UCSD-AML1 (cell line): ENCODE results near the gene SOAT1.
"Not testable (repeated sequence)": the region's sequence is repeated elsewhere in the genome, so short reads cannot be mapped to it uniquely, and the experiment has no call there.

Experiments used
- DNase-seq: peaks from one replicate; lab custom pipeline; 2025; ENCODE audit not compliant: unreplicated experiment; lab: John Stamatoyannopoulos, UW

The SOAT1 gene

DNA sequence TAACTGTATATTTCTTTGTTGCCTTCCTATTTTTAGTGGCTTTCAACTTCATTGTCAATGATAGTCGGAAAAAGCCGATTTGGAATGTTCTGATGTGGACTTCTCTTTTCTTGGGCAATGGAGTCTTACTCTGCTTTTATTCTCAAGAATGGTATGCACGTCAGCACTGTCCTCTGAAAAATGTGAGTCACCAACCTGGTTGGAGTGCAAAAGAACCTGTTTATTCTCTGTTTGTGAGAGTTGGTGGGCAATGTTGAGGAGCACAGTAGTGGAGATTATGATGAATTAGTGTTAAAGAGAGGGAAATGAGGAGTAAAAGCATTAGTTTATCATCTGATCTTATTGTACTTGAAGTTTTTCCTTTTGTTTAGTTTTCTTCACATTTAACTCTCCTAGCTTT is 57.7 kb downstream of the SOAT1 start:
- DNase-seq: no peak

DNA sequence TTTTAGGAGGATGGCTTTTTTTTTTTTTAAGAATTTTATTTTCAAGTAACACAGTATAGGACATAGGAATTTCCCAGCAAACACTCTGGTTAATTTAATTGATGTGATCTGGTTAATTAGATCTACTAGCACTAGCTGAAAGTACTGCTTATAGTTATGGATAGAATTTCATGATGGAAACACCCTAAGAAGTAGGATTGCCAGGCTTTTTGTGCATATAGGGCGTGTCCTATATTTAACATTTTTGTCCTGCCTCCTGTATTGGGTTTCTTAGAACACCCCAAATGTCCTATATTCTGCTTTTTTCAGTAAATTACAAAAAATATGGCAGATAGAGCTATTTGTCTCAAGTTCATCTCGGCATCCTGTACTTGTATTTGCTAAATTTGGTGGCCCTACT is 58.6 kb downstream of the SOAT1 start:
- DNase-seq: no peak

DNA sequence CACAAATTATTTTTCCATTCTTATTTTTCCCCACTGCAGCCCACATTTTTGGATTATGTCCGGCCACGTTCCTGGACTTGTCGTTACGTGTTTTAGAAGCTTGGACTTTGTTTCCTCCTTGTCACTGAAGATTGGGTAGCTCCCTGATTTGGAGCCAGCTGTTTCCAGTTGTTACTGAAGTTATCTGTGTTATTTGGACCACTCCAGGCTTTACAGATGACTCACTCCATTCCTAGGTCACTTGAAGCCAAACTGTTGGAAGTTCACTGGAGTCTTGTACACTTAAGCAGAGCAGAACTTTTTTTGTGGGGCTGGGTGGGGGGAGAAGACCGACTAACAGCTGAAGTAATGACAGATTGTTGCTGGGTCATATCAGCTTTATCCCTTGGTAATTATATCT is 59.9 kb downstream of the SOAT1 start:
- DNase-seq: no peak

DNA sequence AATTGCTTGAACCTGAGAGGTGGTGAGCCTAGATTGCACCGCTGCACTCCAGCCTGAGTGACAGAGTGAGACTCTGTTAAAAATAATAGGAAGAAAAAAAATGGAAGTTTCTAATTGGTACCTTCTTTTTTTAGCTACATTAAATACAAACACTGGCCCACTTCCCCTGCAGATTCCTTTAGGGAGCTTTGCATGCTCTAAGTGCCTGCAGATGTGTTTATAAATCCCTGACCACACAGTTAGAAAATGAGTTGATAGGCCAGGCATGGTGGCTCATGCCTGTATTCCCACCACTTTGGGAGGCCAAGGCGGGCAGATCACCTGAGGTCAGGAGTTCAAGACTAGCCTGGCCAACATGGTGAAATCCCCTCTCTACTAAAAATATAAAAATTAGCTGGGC is 68.0 kb downstream of the SOAT1 start:
- not testable (repeated sequence) for DNase-seq

DNA sequence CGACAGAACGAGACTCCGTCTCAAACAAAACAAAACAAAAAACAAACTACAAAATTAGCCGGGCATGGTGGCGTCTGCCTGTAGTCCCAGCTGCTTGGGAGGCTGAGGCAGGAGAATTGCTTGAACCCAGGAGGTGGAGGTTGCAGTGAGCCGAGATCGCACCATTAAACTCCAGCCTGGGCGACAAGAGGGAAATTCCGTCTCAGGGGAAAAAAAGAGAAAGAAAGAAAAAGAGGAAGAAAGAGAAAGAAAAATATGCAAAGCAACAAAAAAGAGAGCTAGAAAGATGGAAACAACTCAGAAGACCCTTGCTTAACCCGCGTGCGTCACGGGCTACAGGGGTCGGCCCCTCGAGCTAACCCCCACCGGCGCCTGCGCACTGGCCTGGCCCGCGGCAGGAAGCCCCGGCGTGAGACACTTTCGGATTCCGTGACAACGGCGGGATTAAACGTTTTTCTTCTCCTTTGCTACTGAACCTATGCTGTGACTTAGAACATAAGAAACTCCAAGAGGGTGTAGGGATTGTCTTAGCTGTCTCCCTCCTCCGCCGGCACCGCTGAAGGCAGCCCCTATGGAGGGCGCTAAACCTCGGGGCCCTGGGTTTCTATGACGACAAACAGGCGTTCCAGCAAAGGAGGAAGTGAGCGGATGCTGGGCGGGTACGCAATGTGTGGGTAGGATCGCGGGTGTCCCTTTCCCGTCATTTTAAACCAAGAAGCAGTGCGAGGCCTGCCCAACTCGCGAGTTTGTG is 71.9 kb downstream of the SOAT1 start, which contains the start of gene AXDND1:
TSS of gene AXDND1 (plus strand) at position 630 of the 751 bp plus-strand sequence. CDS start 539 bp downstream, outside the sequence.
- peak; percentile 89 for DNase-seq

DNA sequence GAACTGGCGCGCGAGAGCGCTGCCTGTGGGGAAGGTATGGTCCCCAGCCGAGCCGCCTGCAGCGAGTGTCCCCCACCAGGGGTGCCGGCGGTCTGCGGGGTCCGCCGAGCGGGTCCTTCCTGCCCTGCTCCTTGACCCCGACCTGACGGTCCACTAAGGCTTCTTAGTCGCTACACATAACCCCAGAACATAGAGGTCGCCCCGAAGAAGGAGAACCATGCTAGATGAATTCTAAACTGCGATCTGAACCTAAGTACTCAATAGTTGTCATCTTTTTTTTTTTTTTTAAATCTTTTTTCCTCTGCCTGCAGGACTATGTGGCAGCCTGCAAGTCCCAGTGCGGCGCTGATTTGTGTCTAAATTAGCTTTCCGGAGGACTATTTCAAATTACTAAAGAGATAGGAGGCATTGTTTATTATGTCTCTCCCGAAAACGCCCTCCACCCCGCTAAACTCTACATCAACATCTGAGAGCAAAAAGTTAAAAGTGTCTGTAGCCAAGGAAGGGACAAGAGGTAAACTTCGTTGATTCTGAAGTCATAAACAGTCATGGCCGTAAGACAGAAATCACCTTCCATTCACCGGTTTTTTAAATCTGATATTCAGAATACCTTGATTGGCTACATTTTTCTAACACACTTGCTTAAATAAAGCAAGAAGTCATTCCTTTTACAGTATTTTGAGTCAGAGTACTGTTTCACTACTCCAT is 72.7 kb downstream of the SOAT1 start:
- DNase-seq: no peak

DNA sequence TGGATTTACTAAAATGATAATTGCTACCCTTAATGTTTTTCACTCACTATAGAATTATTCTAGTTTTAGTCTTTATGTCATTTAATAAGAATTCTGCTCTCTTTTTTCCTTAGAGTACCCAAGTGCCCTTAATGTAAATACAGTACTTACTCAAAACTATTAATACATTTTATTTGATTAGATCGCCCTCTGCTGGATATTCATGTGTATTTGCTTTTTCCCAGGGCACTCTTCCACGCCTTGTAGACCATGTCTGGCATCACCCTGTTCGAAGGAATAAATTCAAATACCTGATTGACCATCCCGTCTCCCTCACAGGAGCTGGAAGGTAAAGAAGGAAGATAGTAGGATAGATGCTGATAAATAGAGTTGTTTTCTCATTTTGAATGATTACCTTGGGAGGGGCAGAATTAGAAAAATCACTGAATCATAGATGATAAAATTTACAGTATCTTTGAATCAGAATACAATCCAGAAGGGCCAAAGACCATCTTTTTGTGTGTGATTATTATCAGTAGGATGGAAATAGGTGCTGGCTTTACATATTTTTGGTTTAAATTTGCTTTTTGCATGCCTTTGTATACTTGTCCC is 76.2 kb downstream of the SOAT1 start:
- DNase-seq: peak; percentile 9

DNA sequence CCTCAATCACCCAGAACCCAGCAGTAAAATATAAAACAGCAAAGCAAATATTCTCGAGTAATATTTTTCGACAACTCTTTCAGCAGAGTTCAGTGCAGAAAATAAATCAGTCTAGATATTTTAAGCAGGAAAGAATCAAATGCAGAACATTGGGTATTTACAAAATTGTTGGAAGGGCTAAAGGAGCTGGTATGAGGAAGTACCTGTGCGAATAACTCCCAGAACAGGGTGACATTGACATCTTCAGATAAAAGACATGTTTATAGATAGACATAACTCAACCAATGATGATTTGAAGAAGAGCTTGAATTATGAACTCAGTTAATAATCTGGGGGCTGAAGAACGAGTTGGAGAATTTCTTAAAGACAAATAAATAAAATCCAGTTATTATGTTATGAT is 78.6 kb downstream of the SOAT1 start:
- no peak for DNase-seq

DNA sequence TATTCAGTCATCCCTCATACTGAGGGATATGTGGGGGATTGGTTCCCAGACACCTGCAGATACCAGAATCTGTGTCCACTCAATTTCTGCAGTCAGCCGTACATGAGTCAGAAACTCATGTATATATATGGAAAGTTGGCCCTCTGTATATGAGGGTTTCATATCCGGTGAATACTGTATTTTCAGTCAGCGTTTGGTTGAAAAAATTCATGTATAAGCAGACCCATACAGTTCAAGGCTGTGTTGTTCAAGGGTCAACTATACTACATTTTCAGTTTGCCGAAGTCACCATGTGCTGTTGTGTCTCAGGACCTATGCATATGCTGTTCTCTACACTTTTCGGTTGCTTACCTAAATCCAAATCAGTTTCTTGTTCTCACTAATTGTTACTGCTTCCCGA is 82.6 kb downstream of the SOAT1 start:
- no peak for DNase-seq

DNA sequence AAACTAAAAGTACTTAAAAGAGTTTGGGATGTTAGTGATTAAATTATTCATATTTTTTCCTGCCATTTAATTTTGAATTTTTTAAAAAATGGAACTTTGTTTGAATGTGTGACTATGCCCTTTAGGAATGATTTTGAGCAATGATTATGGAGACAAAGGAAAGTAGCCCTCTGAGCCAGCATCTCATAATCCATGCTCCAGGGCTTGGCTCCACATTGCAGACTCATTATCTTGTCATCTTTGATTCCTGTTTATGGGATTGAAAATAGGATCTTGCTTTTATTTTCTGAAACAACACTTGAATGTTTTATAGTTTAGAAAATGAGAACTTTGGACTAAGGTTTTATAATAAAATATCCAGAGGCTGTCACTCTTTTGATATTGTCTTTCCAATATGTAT is 86.7 kb downstream of the SOAT1 start:
- no peak for DNase-seq

DNA sequence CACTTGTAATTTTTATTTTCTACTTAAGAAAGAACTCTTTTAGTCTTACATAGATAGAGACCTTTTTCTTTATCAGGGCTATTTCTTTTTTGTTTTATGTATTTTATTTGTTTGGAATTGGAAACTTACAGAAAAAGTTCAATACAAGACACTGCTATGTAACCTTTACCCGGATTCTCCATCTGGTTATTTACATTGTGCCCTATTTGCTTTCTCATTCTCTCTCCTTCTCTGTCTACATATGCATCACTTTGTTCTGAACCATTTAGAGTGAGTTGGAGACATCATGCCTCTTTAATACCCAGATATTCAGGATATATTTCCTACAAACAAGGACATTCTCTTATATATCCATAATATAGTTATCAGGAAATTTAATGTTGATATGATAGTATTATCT is 90.4 kb downstream of the SOAT1 start:
- no peak for DNase-seq

DNA sequence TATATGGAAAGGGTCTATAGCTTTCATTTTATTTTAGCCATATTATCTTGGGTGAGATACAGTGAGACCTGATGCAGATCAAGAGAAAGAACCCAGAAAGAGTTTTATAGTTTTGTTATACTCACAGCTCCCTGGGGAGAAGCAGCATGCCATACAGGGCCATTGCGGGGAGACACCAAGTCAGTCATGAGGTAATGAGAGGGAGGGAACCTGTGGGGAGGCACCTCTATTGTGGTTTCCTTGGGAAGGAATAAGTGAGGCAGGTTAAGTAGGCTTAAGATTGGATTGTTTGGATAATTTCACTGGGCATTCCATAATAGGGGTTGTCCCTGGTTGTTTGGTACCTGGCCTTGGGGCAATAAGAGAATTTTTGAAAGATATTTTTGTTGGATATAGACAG is 91.9 kb downstream of the SOAT1 start:
- no peak for DNase-seq

DNA sequence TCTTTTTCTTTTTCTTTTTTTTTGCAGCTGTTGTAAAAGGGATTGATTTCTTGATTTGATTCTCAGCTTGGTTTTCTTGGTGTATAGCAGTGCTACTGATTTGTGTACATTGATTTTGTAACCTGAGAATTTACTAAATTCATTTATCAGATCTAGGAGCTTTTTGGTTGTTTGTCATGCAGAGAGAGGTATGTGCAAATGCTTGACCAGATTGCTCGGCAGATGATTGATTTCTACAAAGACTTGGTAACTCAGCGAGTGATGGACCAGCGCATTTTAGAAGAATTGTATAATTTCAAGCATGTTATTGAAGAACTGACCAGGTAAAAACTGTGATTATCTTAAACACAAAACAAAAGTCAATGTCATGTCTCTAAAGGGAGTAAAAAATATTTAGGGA is 100.1 kb downstream of the SOAT1 start:
- no peak for DNase-seq

DNA sequence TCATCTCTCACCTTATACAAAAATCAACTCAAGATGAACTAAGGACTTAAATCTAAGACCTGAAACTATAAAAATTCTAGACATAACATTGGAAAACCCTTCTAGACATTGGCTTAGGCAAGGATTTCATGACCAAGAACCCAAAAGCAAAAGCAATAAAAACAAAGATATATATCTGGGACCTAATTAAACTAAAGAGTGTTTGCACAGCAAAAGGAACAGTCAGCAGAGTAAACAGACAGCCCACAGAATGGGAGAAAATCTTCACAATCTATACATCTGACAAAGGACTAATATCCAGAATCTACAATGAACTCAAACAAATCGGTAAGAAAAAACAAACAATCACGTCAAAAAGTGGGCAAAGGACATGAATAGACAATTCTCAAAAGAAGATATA is 105.8 kb downstream of the SOAT1 start:
- DNase-seq: not testable (repeated sequence)
